GM06990 (cell line): ENCODE data around the gene TTC31.

Experiments
- DNase-seq: peaks from one replicate; pipeline ENCODE4 v3.0.0-alpha.2; 2011; ENCODE audit not compliant: insufficient read length; ENCODE audit errors: extremely low read depth
- H3K27me3 ChIP-seq: replicated peaks from 2 replicates; pipeline ENCODE4 v1.6.0; 2011; ENCODE audit warnings: low read length; ENCODE audit not compliant: control insufficient read depth, insufficient read depth
- H3K36me3 ChIP-seq: 2 replicates; pipeline ENCODE4 v1.5.1; 2011; ENCODE audit warnings: low read length; ENCODE audit not compliant: control insufficient read depth, insufficient read depth
- H3K4me3 ChIP-seq: replicated peaks from 2 replicates; pipeline ENCODE4 v1.5.1; 2011; ENCODE audit warnings: low read depth, mild to moderate bottlenecking, control low read depth, low read length
- TF ChIP-seq, protein P1 (sequence below): IDR thresholded peaks from 2 replicates; pipeline ENCODE4 v1.5.1; 2011; ENCODE audit warnings: low read length, control low read depth, mild to moderate bottlenecking, inconsistent platforms; ENCODE audit not compliant: insufficient read depth, poor library complexity, severe bottlenecking

The TTC31 gene

GRCh38 chr2:74532222-74532621 lies 49.3 kb downstream of the TTC31 start:
- no peaks in the 10 kb centered on the region for H3K27me3 ChIP-seq
- no peak for DNase-seq
- no peak overlapping the region for H3K4me3 ChIP-seq
- TF ChIP-seq, protein P1, sequence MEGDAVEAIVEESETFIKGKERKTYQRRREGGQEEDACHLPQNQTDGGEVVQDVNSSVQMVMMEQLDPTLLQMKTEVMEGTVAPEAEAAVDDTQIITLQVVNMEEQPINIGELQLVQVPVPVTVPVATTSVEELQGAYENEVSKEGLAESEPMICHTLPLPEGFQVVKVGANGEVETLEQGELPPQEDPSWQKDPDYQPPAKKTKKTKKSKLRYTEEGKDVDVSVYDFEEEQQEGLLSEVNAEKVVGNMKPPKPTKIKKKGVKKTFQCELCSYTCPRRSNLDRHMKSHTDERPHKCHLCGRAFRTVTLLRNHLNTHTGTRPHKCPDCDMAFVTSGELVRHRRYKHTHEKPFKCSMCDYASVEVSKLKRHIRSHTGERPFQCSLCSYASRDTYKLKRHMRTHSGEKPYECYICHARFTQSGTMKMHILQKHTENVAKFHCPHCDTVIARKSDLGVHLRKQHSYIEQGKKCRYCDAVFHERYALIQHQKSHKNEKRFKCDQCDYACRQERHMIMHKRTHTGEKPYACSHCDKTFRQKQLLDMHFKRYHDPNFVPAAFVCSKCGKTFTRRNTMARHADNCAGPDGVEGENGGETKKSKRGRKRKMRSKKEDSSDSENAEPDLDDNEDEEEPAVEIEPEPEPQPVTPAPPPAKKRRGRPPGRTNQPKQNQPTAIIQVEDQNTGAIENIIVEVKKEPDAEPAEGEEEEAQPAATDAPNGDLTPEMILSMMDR = peak; percentile 27
- H3K36me3 ChIP-seq = peaks cover 30% of the 10 kb centered on the region

GRCh38 chr2:74533464-74533863 lies 50.6 kb downstream of the TTC31 start:
- Histone ChIP-seq H3K27me3 (no peaks in the 10 kb centered on the region), H3K36me3 (peaks cover 25% of the 10 kb centered on the region), H3K4me3 (no peak overlapping the region)
- TF ChIP-seq, protein P1 = no peak
- no peak for DNase-seq

GRCh38 chr2:74534411-74534810 lies 51.5 kb downstream of the TTC31 start:
- H3K4me3 ChIP-seq = no peak overlapping the region
- no peaks in the 10 kb centered on the region for H3K27me3 ChIP-seq
- TF ChIP-seq, protein P1 = no peak
- no peak for DNase-seq
- peaks cover 25% of the 10 kb centered on the region for H3K36me3 ChIP-seq

DNA sequence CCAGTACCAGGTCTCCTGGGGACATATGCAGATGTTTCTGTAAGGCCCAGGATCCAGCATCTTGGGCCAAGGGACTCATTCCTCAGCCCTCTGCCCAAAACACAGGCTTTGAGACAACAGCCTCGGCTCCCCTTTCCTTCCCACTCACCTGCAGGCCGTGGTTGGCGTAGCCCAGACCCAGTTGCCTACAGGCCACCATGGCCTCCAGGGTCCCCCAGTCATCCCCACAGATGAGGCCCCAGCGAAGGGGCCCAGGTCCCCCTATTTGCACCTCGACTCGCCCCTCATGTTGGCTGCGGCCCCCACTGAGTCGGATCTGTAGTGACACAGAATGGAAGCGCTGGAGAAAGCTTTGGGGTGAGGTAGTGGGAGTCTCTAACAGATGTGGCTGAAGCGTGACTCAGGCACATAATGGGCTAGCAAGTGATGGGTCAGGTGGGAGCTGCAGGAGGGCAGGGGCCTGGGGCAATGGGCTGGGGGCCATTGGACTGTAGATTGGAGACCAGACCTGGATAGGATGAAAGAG lies 52.6 kb downstream of the TTC31 start:
- no peak for DNase-seq
- TF ChIP-seq, protein P1 = no peak
- no peaks in the 10 kb centered on the region for H3K27me3 ChIP-seq
- peaks cover 29% of the 10 kb centered on the region for H3K36me3 ChIP-seq
- H3K4me3 ChIP-seq = no peak overlapping the region

DNA sequence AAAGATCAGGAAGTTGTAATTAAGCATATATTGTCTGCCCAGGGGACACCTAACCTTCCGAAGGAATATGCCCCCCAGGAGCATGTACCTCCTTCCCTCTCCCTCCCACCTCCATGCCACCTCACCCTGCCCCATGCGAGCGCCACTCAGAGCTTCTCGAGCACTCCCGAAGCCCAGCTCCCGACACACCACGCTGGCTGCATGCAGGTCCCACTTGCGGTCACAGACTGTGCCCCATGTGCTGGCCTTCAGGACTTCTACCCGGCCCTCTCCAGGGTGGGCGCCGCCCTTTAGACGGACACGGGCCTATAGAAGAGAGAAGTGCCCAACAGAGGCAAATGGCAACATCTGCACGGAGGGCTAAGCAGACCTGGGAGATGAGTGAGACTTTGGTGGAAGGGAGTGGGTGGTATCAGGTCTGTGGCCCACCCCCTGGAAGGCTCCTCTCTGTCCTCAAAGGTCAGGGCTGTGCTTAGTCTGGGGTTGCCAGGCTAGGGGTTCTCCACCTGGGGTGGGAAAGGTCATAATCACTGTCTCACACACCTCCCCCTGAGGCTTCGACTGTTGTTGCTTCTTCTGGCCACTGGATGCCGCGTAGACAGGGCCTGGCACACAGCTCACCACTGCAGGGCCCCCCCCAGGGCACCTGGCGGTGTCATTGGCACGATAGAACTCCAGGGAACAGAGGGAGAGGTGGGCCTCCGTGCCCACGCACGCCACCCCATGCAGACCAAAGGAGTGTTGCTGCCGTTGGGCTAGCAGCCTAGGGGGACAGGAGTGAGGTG lies 53.5 kb downstream of the TTC31 start:
- Histone ChIP-seq H3K4me3 (no peak overlapping the region), H3K27me3 (no peaks in the 10 kb centered on the region), H3K36me3 (peaks cover 29% of the 10 kb centered on the region)
- TF ChIP-seq, protein P1 = no peak
- no peak for DNase-seq
